ENCODE data around the gene FAM98C.

FAM98C gene

GRCh38 chr19:38386300-38386970 is 16.5 kb upstream of the FAM98C start:
- Histone ChIP-seq H3K9me3 (ENCODE audit: control insufficient read depth in 5 of 5, low read length in 5 of 5) (no peaks in the 10 kb centered on the region), H3K4me3 (ENCODE audit: low read depth in 1 of 5, low read length in 5 of 5) (peak overlapping the region in 2 of 5 donors; percentile 42 to 66), H3K4me1 (ENCODE audit: control insufficient read depth in 5 of 5, insufficient read depth in 5 of 5, low read length in 5 of 5) (peaks cover 0 to 36% (median 35%) of the 10 kb centered on the region in 5 donors), H3K36me3 (ENCODE audit: control insufficient read depth in 5 of 5, insufficient read depth in 5 of 5, low read length in 5 of 5) (peaks cover 0 to 38% (median 29%) of the 10 kb centered on the region in 5 donors), H3K9ac (ENCODE audit: low read length in 5 of 5) (no peak overlapping the region), H3K27ac (ENCODE audit: low read depth, low read length) (no peak overlapping the region), H3K27me3 (ENCODE audit: control insufficient read depth in 5 of 5, insufficient read depth in 4 of 5, low read length in 5 of 5) (peaks cover 0 to 12% (median 3%) of the 10 kb centered on the region in 5 donors)

- no peaks in the 10 kb centered on the region for H3K9me3 ChIP-seq (ENCODE audit: control insufficient read depth in 5 of 5, low read length in 5 of 5)
- peaks cover 0 to 32% (median 23%) of the 10 kb centered on the region in 5 donors for H3K36me3 ChIP-seq (ENCODE audit: control insufficient read depth in 5 of 5, insufficient read depth in 5 of 5, low read length in 5 of 5)
- H3K27me3 ChIP-seq (ENCODE audit: control insufficient read depth in 5 of 5, insufficient read depth in 4 of 5, low read length in 5 of 5) = peaks cover 0 to 12% (median 2%) of the 10 kb centered on the region in 5 donors
- no peak overlapping the region for H3K27ac ChIP-seq (ENCODE audit: low read depth, low read length)
- H3K9ac ChIP-seq (ENCODE audit: low read length in 5 of 5) = peak overlapping the region in 3 of 5 donors; percentile 45 to 56 (median 48)
- H3K4me3 ChIP-seq (ENCODE audit: low read depth in 1 of 5, low read length in 5 of 5) = peak overlapping the region; percentile 42 to 67 (median 54)
- H3K4me1 ChIP-seq (ENCODE audit: control insufficient read depth in 5 of 5, insufficient read depth in 5 of 5, low read length in 5 of 5) = peaks cover 0 to 36% (median 35%) of the 10 kb centered on the region in 5 donors
Observed at GRCh38 chr19:38386971-38387549, 15.8 kb upstream of the FAM98C start.

DNA sequence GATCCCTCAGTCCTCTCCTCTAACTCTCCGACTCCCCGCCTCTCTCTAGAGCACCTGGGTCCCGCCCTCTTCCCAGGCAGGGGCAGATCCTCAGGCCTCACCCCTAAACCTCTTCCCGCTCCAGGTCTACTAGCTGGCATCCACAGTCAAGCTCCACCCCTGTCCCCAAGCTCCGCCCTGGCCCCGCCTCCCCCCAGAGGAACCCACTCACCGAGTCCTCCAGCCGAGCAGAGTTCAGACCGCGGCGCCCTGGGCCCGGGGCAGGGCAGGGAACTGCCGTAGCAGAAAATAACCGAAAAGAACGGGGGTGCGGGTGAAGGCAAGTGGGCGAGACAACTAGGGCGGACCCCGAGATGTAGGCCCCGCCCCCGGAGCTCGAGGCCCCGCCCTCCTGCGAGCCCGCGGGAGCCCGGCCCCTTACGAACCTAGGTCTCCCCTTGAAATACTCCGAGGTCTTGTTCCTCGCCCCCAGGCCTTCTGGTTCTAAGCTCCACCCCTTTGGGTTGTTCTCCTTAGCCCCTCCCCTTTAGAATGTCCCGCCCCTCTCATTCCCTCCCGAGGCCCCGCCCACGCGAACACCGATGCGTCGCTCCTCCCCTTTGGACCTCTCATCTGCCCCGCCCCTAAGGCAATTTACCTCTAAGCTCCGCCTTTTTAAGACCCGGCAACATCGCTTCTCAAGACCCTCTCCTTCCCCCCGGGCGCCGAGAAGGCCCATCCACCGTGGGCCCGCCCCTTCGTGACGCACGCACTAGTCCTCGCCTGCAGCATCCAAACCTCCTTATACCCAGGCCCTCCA is 15.1 kb upstream of the FAM98C start, which contains the start of gene GGN:
Gene GGN, minus strand, starts transcription at position 485 of the 799 bp plus-strand sequence. CDS start 773 bp downstream, outside the sequence.
- H3K4me1 ChIP-seq (ENCODE audit: control insufficient read depth in 5 of 5, insufficient read depth in 5 of 5, low read length in 5 of 5) = peaks cover 0 to 36% (median 35%) of the 10 kb centered on the region in 5 donors
- H3K9ac ChIP-seq (ENCODE audit: low read length in 5 of 5) = peak within 1 kb of the TSS in 3 of 5 donors; percentile 45 to 56 (median 48)

GRCh38 chr19:38388349-38389100 is 14.4 kb upstream of the FAM98C start, which contains the start of gene SPRED3:
Gene SPRED3 (plus strand): TSS chr19:38388697. CDS start chr19:38390303, 1,606 bp downstream.
- Histone ChIP-seq H3K27ac (ENCODE audit: low read depth, low read length) (no peak within 1 kb of the TSS), H3K9ac (ENCODE audit: low read length in 5 of 5) (peak within 1 kb of the TSS in 2 of 5 donors; percentile 25 to 45), H3K9me3 (ENCODE audit: control insufficient read depth in 5 of 5, low read length in 5 of 5) (no peaks in the 10 kb centered on the region), H3K4me1 (ENCODE audit: control insufficient read depth in 5 of 5, insufficient read depth in 5 of 5, low read length in 5 of 5) (peaks cover 0 to 36% (median 35%) of the 10 kb centered on the region in 5 donors), H3K4me3 (ENCODE audit: low read depth in 1 of 5, low read length in 5 of 5) (peak within 1 kb of the TSS; percentile 42 to 67 (median 54)), H3K36me3 (ENCODE audit: control insufficient read depth in 5 of 5, insufficient read depth in 5 of 5, low read length in 5 of 5) (peaks cover 0 to 18% (median 10%) of the 10 kb centered on the region in 5 donors), H3K27me3 (ENCODE audit: control insufficient read depth in 5 of 5, insufficient read depth in 4 of 5, low read length in 5 of 5) (peaks cover 0 to 12% (median 2%) of the 10 kb centered on the region in 5 donors)

More for the DNA sequence above, 15.1 kb upstream of the FAM98C start, which contains the start of gene GGN:
- peaks cover 0 to 25% (median 18%) of the 10 kb centered on the region in 5 donors for H3K36me3 ChIP-seq (ENCODE audit: control insufficient read depth in 5 of 5, insufficient read depth in 5 of 5, low read length in 5 of 5)
- H3K9me3 ChIP-seq (ENCODE audit: control insufficient read depth in 5 of 5, low read length in 5 of 5) = no peaks in the 10 kb centered on the region
- H3K27ac ChIP-seq (ENCODE audit: low read depth, low read length) = no peak within 1 kb of the TSS
- H3K27me3 ChIP-seq (ENCODE audit: control insufficient read depth in 5 of 5, insufficient read depth in 4 of 5, low read length in 5 of 5) = peaks cover 0 to 12% (median 2%) of the 10 kb centered on the region in 5 donors
- H3K4me3 ChIP-seq (ENCODE audit: low read depth in 1 of 5, low read length in 5 of 5) = peak within 1 kb of the TSS; percentile 42 to 67 (median 54)

GRCh38 chr19:38389101-38389925 is 13.6 kb upstream of the FAM98C start:
- Histone ChIP-seq H3K4me3 (ENCODE audit: low read depth in 1 of 5, low read length in 5 of 5) (peak overlapping the region in 1 of 5 donors; percentile 14), H3K27me3 (ENCODE audit: control insufficient read depth in 5 of 5, insufficient read depth in 4 of 5, low read length in 5 of 5) (peaks cover 4 to 16% (median 5%) of the 10 kb centered on the region in 5 donors), H3K4me1 (ENCODE audit: control insufficient read depth in 5 of 5, insufficient read depth in 5 of 5, low read length in 5 of 5) (peaks cover 0 to 36% (median 35%) of the 10 kb centered on the region in 5 donors), H3K27ac (ENCODE audit: low read depth, low read length) (no peak overlapping the region), H3K9me3 (ENCODE audit: control insufficient read depth in 5 of 5, low read length in 5 of 5) (no peaks in the 10 kb centered on the region), H3K9ac (ENCODE audit: low read length in 5 of 5) (no peak overlapping the region), H3K36me3 (ENCODE audit: control insufficient read depth in 5 of 5, insufficient read depth in 5 of 5, low read length in 5 of 5) (peaks cover 0 to 10% (median 2%) of the 10 kb centered on the region in 5 donors)

GRCh38 chr19:38389957-38390924 is 12.7 kb upstream of the FAM98C start:
- Histone ChIP-seq H3K4me3 (ENCODE audit: low read depth in 1 of 5, low read length in 5 of 5) (no peak overlapping the region), H3K36me3 (ENCODE audit: control insufficient read depth in 5 of 5, insufficient read depth in 5 of 5, low read length in 5 of 5) (peaks cover 0 to 1% (median 0%) of the 10 kb centered on the region in 5 donors), H3K9ac (ENCODE audit: low read length in 5 of 5) (no peak overlapping the region), H3K27me3 (ENCODE audit: control insufficient read depth in 5 of 5, insufficient read depth in 4 of 5, low read length in 5 of 5) (peaks cover 6 to 22% (median 14%) of the 10 kb centered on the region in 5 donors), H3K4me1 (ENCODE audit: control insufficient read depth in 5 of 5, insufficient read depth in 5 of 5, low read length in 5 of 5) (peaks cover 0 to 39% (median 36%) of the 10 kb centered on the region in 5 donors), H3K9me3 (ENCODE audit: control insufficient read depth in 5 of 5, low read length in 5 of 5) (no peaks in the 10 kb centered on the region), H3K27ac (ENCODE audit: low read depth, low read length) (no peak overlapping the region)

GRCh38 chr19:38391911-38392464 is 10.9 kb upstream of the FAM98C start:
- H3K27me3 ChIP-seq (ENCODE audit: control insufficient read depth in 5 of 5, insufficient read depth in 4 of 5, low read length in 5 of 5) = peaks cover 9 to 36% (median 24%) of the 10 kb centered on the region in 5 donors
- H3K27ac ChIP-seq (ENCODE audit: low read depth, low read length) = no peak overlapping the region
- H3K9ac ChIP-seq (ENCODE audit: low read length in 5 of 5) = no peak overlapping the region
- H3K4me3 ChIP-seq (ENCODE audit: low read depth in 1 of 5, low read length in 5 of 5) = no peak overlapping the region
- no peaks in the 10 kb centered on the region for H3K36me3 ChIP-seq (ENCODE audit: control insufficient read depth in 5 of 5, insufficient read depth in 5 of 5, low read length in 5 of 5)
- H3K9me3 ChIP-seq (ENCODE audit: control insufficient read depth in 5 of 5, low read length in 5 of 5) = no peaks in the 10 kb centered on the region
- H3K4me1 ChIP-seq (ENCODE audit: control insufficient read depth in 5 of 5, insufficient read depth in 5 of 5, low read length in 5 of 5) = peaks cover 0 to 26% (median 22%) of the 10 kb centered on the region in 5 donors

All from subcutaneous abdominal adipose tissue (tissue), 5 donors.